DMS 273 (cell line): ENCODE measurements around the gene ANKRD6.
"Not testable (repeated sequence)": the region's sequence is repeated elsewhere in the genome, so short reads cannot be mapped to it uniquely, and the experiment has no call there.

Source experiments
- DNase-seq: peaks from one replicate; lab custom pipeline; 2025; ENCODE audit not compliant: unreplicated experiment; lab: John Stamatoyannopoulos, UW

Gene ANKRD6

DNA sequence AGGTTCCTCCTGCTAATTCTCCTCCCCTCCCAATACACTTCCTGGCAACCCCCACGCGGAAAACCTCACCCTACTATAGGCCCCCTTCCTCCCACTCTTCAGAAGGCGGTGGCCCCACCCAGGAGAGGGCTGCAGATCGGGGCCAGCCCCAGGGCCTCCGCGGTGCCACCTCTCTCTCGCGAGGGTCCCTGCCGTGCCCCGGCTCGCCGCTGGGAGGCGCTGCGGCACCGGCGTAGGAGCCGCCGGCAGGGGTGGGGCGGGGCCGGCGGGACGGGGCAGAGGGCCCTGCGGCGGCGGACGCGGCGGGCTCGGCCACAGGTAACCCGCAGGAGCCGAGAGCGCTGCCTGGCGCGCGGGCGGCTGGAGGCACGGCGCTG, at the start of gene ANKRD6:
Gene ANKRD6, plus strand, starts transcription at position 278 of the 377 bp plus-strand sequence. CDS start 133,825 bp downstream, outside the sequence.
- peak; percentile 92 for DNase-seq

DNA sequence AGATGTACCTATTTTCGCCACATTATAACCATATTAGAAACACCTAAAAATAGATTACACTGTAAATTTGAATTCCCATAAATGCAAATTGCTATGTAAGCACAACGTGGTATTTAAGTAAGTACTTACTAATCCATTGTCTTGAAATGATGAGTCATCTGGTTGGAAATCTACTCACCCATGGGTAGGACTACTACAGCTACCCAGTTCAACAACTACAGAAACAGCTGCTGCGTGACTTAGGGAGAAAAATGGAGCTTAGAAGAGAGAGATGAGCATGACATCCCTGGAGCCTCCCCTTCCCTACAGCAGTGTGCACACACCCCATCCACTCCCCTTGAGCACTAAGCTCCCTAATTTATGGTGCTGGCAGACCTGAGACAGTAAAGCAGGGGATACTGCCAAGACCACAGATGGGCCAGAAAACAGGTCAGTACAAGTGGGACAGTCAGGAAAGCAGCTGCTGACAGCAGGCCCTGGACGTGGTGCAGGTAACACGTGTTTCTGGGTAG, 47.7 kb upstream of the ANKRD6 start:
- DNase-seq, result peak; percentile 97

DNA sequence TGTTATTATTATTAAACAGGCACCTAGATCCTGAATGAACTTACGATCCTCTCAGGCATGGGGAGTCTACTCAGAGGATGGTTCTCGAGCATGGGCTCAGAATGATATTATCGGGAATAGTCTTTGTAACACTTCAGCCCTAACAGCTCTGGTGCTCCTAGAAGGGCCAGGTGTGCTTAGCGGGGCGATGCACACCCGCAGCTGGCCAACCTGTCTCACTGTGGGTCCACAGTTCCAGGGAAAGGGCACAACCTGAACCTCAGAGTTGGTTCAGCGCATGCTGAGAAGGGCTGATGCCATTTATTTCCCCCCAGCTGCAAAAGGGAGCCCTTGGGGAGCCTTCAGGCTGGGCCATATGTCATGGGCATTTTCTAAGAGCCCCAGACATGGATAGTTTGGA, 47.1 kb upstream of the ANKRD6 start:
- peak; percentile 75 for DNase-seq

DNA sequence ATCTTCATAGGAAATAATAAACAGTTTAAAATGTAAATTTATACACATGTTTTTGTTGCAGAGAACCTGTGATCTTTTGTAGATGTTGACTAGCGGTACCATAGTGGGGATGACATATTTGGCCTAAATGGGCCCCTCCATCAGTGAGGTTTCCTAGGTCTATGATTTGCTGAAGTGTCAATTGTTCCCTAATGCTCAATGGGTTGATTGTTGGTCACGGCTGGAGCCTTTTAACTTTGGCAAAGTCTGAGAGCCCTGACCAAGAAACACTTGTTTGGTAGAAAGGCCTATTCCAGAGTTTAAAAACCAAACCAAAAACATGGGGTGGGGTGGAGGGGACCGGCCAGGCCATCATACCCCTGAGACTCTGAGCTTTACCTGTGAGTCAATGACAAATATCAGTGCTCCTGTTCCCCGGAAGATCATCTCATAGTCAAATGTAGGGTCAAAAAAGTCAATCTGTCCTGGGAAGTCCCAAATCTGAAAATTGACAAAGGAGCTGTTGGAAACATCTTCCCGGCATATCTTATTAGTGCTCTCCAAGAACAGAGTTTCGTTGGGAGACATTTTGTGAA, 45.9 kb upstream of the ANKRD6 start:
- DNase-seq, result no peak

- no peak for DNase-seq
These were observed 45.3 kb upstream of the ANKRD6 start for GRCh38 chr6:89387516-89388201.

DNA sequence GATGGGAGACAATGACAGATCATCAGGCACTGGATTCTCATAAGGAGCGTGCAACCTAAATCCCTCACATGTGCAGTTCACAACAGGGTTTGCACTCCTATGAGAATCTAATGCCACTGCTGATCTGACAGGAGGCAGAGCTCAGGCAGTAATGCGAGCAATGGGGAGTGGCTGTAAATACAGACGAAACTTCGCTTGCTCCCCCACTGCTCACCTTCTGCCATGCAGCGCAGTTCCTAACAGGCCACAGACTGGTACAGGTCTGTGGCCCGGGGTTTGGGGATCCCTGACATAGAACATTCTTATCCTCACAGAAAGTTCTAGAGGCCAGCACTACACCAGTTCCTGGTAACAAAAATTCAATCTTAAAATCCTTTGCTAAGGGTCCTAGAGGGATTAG, 44.1 kb upstream of the ANKRD6 start:
- DNase-seq, result no peak

DNA sequence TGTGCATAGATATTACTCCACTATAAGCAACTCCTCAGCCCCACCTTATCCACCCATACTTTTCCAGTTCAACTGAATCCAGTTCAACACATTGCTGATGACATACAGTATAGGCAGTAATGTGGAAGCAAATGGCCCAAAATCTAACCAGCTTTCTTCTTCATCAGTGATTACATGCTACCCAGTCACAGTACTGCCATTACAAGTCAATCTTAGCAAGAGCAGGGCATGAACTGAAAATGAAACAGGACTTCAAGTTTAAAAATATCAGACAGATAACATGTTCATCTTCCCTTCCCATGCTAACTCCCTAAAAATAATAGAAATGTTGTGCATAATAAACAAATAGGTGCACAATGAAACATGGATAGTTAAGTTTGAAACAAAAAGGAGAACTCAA, 40.1 kb upstream of the ANKRD6 start:
- no peak for DNase-seq

DNA sequence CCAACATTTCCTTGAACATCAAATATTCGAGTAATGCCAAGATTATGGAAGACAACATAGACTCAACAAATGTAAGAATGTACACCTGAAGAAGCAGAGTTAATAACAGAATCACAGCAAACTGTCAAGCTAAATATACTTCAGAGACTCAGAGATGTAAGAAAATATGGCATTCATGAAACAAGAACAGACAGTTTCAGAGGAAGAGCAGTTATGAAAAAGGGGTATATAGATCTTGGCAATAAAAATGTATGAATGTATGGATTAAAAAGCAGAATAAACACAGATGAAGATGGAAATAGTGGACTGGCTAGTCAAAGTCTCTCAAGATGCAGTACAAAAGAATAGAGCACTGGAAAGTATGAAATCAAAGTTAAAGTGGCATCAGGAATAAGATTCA, 39.3 kb upstream of the ANKRD6 start:
- no peak for DNase-seq

DNA sequence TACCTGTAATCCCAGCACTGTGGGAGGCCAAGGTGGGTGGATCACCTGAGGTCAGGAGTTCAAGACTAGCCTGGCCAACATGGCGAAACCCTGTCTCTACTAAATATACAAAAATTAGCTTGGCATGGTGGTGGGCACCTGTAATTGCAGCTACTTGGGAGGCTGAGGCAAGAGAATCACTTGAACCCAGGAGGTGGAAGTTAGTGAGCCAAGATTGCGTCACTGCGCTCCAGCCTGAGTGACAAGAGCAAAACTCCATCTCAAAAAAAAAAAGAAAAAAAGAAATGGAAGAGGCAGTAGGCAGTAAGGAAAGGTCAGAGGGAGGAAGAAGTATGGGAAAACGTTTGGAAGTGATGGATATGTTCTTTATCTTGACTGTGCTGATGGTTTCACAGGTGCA, 35.1 kb upstream of the ANKRD6 start:
- DNase-seq, result not testable (repeated sequence)

DNA sequence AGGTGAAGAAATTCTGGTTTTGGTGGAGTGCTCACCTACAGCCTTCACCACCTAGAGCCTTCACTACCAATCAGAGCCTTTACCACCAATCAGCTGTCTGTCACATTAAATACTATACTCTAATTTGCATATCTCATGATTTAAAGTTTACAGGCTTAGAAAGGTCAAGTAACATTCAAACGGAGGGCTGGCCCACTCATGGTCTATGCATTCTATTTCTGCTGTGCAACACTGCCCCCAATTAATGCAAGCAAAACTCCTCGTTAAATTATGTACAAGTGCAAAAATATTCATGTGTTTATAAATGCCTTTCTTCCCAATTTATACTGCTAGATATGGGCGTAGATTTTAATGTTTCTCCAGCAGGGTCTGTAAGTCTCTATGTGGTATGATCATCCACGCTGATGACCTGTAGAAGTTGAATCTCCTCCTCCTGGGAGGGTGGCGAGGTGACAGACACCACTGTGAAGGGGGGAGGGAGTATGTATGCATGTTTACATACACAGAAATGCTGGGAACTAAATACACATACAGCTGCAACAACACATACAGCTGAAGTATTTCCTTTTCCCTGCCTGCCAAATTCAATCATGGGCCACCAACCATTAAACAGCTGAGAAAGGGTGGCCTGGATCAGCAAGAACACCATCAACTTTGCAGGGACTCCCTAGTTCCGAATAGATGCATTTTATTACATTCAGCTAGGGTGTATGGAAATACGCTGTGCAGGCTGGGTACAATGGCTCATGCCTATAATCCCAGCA, 34.0 kb upstream of the ANKRD6 start:
- no peak for DNase-seq

- no peak for DNase-seq
These were observed 32.9 kb upstream of the ANKRD6 start for GRCh38 chr6:89400050-89400449.

DNA sequence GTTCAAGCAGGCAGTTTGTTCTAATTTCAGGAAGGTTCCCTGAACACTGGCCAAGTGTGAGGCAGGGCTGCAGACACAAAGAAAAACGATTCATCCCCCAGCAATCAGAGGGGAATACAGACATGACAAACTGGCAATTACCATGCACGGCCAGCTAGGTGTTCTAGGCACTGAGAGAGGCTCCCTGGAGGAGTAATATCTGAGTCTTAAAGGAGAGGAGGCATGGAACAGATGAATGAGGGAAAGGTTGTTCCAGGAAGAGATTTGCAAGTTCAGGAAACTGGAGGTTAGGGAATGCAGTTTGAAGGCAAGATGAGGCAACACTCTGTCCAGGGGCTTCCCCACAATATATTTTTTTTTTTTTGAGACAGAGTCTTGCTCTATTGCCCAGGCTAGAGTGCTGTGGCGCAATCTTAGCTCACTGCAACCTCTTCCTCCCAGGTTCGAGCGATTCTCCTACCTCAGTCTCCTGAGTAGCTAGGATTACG, 32.0 kb upstream of the ANKRD6 start:
- no peak for DNase-seq

- DNase-seq, result no peak
These were observed 30.2 kb upstream of the ANKRD6 start for GRCh38 chr6:89402776-89403175.

DNA sequence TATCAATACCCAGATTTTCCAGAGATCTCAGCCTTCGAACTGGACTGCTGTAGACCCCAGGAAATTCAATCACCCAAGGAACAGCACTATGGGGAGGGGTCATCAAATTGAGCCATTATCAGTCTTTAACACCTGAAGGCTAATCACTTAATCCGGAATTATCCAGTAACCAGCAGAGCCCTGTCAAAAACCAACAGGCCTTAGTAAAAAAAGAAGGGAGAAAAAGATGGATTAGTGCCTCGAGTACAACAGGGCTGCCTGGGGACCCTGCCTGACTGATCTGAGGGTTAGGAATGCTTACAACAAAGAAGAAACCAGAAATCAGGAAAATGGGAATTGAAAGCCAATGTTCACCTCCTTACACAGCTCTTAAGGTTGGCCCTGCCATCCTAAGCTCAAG, 28.4 kb upstream of the ANKRD6 start:
- no peak for DNase-seq

GRCh38 chr6:89406141-89406540, 26.8 kb upstream of the ANKRD6 start:
- no peak for DNase-seq

GRCh38 chr6:89409461-89410035, 23.4 kb upstream of the ANKRD6 start:
- peak; percentile 17 for DNase-seq

- peak; percentile 35 for DNase-seq
These were observed 22.7 kb upstream of the ANKRD6 start for GRCh38 chr6:89410231-89410761.

- no peak for DNase-seq
These were observed 22.2 kb upstream of the ANKRD6 start for GRCh38 chr6:89410788-89411144.

GRCh38 chr6:89411145-89412070, 21.5 kb upstream of the ANKRD6 start:
- DNase-seq, result peak; percentile 84
